ENCODE measurements around the gene NKX3-2. TPM values are rescaled to one million over a fixed set of nuclear protein-coding genes. Genes with fewer than 3 reads are reported as not detected.

NKX3-2 gene
- total RNA-seq, 1 experiment from 2014 or later: 3.4 TPM

DNA sequence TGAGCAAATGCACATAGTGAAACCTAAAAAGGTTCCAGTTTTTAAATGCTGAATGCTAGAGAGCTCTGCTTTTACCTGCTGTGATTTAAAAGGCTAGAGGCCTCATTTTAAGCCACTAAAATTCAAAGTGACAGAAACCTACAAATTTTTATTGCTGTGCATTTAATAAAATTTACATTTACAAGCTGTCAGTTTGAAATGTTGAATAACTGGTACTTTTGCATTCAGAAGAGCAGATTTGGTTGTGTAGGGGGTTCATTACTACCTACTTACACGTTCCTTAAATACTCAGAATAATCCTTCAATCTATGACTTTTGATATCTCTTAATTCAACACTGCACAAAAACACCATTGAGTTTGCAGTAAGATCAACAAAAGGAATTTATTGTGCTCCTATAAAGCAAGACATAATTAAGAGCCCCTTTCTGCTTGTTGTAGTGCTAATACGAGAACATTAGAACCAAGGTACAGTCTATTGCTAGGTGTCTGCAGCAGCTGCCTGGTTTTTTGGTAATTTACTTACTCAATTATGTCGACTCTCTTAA is 27.9 kb downstream of the NKX3-2 start:
- Histone ChIP-seq H3K36me3 (no peaks in the 10 kb centered on the region), H3K27ac (no peak overlapping the region), H3K4me3 (no peak overlapping the region), H3K27me3 (no peaks in the 10 kb centered on the region; the same call in 1 of the 2 replicates), H3K9me3 (replicated peaks) (no peaks in the 10 kb centered on the region), H3K4me1 (no peaks in the 10 kb centered on the region)
- DNase-seq: no peak

DNA sequence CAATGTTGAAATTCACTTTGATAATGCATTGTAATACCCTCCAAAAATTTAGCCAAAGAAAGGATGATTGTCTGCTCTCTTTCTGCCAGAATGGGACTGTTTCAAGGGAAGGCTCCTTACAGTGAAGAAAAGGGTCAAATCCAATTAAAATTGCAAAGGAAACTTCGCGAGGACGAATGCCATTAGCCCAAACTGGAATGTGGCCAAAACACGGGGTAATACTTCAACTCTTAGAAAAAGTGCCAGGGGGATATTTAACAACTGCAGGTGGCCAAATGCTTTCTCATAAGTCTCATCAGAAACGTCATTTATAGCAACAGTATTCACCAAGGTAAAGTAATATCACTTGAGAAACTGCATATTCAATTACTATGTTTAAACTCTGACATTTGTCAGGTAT is 29.0 kb downstream of the NKX3-2 start:
- H3K27me3 ChIP-seq: no peaks in the 10 kb centered on the region; the same call in 1 of the 2 replicates
- no peak overlapping the region for H3K27ac ChIP-seq
- H3K4me3 ChIP-seq: no peak overlapping the region
- no peak for DNase-seq
- no peaks in the 10 kb centered on the region for H3K36me3 ChIP-seq
- no peaks in the 10 kb centered on the region for H3K4me1 ChIP-seq
- H3K9me3 ChIP-seq (replicated peaks): no peaks in the 10 kb centered on the region

DNA sequence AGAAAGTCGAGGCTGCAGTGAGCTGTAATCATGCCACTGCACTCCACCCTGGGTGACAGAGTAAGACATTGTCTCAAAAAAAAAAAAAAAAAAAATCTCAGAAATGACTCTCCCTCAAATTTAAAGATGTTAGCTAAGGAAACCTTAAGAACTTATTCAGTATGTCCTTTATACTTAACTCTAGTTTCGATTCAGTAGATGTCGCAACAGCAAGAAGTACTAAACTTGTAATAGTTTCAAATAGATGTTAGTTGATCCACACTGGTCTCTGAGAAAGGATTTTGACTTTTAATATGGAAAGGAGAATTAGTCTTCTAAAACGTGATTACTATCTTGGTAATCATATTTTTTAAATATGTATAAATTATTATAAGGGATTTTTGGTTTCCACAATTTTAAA is 29.6 kb downstream of the NKX3-2 start:
- H3K27ac ChIP-seq: no peak overlapping the region
- H3K36me3 ChIP-seq: no peaks in the 10 kb centered on the region
- H3K4me1 ChIP-seq: no peaks in the 10 kb centered on the region
- no peaks in the 10 kb centered on the region for H3K9me3 ChIP-seq (replicated peaks)
- DNase-seq: no peak
- no peak overlapping the region for H3K4me3 ChIP-seq
- H3K27me3 ChIP-seq: no peaks in the 10 kb centered on the region; the same call in 1 of the 2 replicates

DNA sequence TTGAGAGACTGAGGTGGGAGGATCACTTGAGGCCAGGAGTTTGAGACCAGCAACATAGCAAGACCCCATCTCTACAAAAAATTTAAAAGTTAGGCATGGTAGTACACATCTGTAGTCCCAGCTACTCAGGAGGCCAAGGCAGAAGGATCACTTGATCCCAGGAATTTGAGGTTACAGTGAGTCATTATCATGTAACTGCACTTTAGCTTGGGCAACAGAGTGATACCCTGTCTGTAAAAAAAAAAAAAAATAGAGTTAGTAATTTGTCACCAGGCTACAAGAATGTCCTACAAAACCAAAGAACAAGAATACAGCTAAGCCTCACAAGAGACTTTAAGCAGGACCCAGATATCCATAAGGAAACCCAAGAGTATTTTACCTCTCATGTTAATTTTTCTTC is 33.2 kb downstream of the NKX3-2 start:
- no peaks in the 10 kb centered on the region for H3K4me1 ChIP-seq
- H3K36me3 ChIP-seq: no peaks in the 10 kb centered on the region
- no peak overlapping the region for H3K27ac ChIP-seq
- H3K27me3 ChIP-seq: no peaks in the 10 kb centered on the region
- no peak for DNase-seq
- H3K9me3 ChIP-seq (replicated peaks): no peaks in the 10 kb centered on the region
- no peak overlapping the region for H3K4me3 ChIP-seq

DNA sequence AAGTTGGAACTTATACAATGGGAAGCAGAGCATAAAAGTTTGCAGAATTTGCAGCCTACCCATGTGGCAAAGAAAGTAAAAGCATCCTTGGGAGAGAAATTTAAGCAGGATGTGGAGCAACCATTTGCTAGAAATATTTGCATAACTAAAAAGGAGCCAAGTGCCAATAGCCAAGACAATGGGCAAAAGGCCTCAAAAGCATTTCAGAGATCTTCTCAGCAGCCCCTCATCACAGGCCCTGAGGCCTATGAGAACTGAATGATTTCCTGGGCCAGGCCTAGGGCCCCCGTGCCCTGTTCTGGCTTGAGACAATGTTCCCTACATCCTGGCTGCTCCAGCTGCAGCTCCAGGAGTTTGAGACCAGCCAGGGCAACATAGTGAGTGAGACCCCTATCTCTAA is 34.9 kb downstream of the NKX3-2 start:
- Histone ChIP-seq H3K4me3 (no peak overlapping the region), H3K4me1 (no peaks in the 10 kb centered on the region), H3K27ac (no peak overlapping the region), H3K9me3 (replicated peaks) (no peaks in the 10 kb centered on the region), H3K27me3 (no peaks in the 10 kb centered on the region), H3K36me3 (no peaks in the 10 kb centered on the region)
- DNase-seq: no peak

DNA sequence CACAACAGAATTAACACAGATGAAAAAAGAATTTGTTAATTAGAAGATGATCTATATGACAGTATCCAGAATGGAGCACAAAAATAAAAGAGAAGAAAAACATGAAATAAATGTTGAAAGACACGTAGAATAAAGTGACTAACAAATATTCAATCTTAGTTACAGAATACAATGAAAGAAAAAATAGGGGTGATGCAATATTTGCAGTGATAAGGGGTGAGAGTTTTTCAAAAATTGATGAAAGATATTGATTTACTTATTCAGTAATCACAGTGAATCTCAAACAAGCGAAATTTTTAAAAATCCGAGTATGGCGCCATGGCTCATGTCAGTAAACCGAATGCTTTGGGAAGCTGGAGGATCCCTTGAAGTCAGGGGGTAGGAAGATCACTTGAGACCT is 39.9 kb downstream of the NKX3-2 start:
- DNase-seq: no peak
- Histone ChIP-seq H3K4me1 (no peaks in the 10 kb centered on the region), H3K36me3 (no peaks in the 10 kb centered on the region), H3K27me3 (no peaks in the 10 kb centered on the region), H3K9me3 (replicated peaks) (no peaks in the 10 kb centered on the region), H3K27ac (no peak overlapping the region), H3K4me3 (no peak overlapping the region)

DNA sequence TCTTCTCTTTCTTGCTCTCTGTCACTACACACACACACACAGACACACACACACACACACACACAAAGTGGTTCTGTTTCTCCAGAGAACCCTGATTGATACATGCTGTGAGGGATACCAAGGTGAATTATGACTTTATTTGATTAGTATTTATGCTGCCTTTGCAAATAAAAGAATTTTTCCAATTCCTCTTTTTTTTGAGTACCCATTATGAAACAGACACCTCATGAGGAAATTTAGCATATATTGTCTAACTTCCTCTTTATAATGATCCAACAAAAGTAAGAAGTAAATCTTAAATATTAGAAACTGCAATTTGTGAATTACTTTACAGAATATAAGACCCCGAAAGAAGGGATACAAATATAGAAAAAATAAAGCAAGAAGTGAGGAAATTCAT is 45.8 kb downstream of the NKX3-2 start:
- H3K36me3 ChIP-seq: no peaks in the 10 kb centered on the region
- no peak for DNase-seq
- no peaks in the 10 kb centered on the region for H3K4me1 ChIP-seq
- no peak overlapping the region for H3K4me3 ChIP-seq
- no peak overlapping the region for H3K27ac ChIP-seq
- no peaks in the 10 kb centered on the region for H3K27me3 ChIP-seq
- no peaks in the 10 kb centered on the region for H3K9me3 ChIP-seq (replicated peaks)

DNA sequence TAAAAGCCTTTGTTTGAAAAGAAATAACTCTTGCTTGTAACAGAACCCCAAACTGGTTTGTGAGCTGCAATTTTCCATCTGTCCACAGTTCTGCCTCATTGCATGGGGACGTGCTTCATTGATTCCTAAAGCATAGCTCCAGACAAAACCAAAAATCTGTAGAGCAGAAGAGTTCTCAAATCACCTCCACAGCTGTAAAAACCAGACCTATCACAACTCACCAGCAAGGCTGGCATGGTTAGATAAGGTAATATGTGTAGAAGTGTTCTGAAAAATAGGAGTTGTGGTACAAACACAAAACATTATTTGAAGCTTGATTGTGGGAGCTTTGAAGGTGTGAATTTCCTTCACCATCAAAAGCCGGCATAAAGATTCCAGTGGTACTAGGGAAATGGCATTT is 47.7 kb downstream of the NKX3-2 start:
- no peaks in the 10 kb centered on the region for H3K9me3 ChIP-seq (replicated peaks)
- DNase-seq: no peak
- no peaks in the 10 kb centered on the region for H3K4me1 ChIP-seq
- H3K27ac ChIP-seq: no peak overlapping the region
- no peaks in the 10 kb centered on the region for H3K36me3 ChIP-seq
- no peak overlapping the region for H3K4me3 ChIP-seq
- H3K27me3 ChIP-seq: no peaks in the 10 kb centered on the region

DNA sequence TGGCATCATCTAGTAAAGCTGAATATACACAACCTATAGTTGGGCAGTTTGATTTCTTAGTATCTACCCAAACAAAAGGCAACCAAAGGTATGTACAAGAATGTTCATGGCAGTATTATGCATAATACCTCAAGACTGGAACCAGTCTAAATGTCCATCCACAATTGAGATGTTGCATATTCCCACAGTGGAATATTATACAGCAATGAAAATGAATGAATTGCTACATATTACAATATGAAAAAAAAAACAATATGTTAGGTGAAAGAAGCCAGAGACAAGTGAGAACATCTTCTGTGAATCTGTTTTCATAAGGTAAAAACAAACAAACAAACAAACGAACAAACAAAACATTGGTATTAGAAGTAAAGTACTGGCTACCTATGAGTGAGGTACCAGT is 48.6 kb downstream of the NKX3-2 start:
- DNase-seq: no peak
- H3K27ac ChIP-seq: no peak overlapping the region
- no peaks in the 10 kb centered on the region for H3K4me1 ChIP-seq
- H3K4me3 ChIP-seq: no peak overlapping the region
- H3K9me3 ChIP-seq (replicated peaks): no peaks in the 10 kb centered on the region
- no peaks in the 10 kb centered on the region for H3K36me3 ChIP-seq
- H3K27me3 ChIP-seq: no peaks in the 10 kb centered on the region

DNA sequence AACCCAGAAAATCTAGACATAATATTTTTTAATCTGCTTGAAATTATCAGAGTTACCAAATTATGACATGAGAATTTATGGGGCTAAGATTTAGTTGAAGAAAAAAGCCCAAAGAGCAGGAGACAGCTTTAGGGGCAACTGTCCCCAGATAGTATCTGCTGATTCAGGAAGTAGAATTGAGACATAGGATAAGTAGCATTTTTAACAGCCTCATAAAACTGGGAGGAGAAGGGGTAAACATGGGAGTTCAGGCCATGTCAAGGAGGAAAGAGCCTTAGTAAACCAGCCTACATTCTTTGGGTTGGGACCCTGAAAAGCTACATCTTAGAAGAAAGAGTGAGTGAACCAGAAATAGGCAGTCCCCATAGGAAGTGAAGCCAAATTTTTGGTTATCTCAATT is 50.5 kb downstream of the NKX3-2 start:
- H3K9me3 ChIP-seq (replicated peaks): no peaks in the 10 kb centered on the region

DNA sequence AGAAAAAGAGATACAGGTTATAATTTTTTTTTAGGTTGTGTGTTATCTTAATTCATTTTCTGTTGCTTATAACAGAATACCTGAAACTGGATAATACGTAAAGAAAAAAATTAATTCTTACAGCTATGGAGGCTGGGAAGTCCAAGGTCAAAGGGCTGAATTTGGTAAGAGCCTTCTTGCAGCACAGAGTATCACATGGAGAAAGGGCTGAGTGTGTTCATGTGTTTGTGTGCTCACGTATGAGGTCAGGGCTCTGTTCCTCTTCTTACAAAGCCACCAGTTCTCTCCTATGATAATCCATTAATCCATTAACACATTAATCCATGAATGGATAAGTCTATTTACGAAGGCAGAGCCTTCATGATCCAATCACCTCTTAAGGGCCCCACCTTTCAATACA is 51.6 kb downstream of the NKX3-2 start:
- no peaks in the 10 kb centered on the region for H3K36me3 ChIP-seq
- no peaks in the 10 kb centered on the region for H3K27me3 ChIP-seq
- H3K9me3 ChIP-seq (replicated peaks): no peaks in the 10 kb centered on the region
- no peak overlapping the region for H3K4me3 ChIP-seq
- DNase-seq: no peak
- no peak overlapping the region for H3K27ac ChIP-seq
- no peaks in the 10 kb centered on the region for H3K4me1 ChIP-seq

More for the DNA sequence above, 50.5 kb downstream of the NKX3-2 start:
- Histone ChIP-seq H3K36me3 (no peaks in the 10 kb centered on the region), H3K4me1 (no peaks in the 10 kb centered on the region), H3K27ac (no peak overlapping the region), H3K27me3 (no peaks in the 10 kb centered on the region), H3K4me3 (no peak overlapping the region)
- DNase-seq: no peak

Other genes with a start within 250 kb of the NKX3-2 start
- 32.7 and 40.2 TPM in 2 replicates for gene RAB28, start 60.2 kb downstream of the NKX3-2 start, total RNA-seq (2014; rRNA removed; shearing (Covaris generic))
- 32.7 and 37.7 TPM in 2 replicates for gene BOD1L1, start 83.2 kb upstream of the NKX3-2 start, total RNA-seq (2014; rRNA removed; shearing (Covaris generic))